8988T (cell line): ENCODE results near the gene GSE1.

Experiments
- DNase-seq: peaks from one replicate; pipeline ENCODE4 v3.0.0; 2011

Gene GSE1

GRCh38 chr16:85663891-85664321, 50.8 kb downstream of the GSE1 start:
- no peak for DNase-seq

DNA sequence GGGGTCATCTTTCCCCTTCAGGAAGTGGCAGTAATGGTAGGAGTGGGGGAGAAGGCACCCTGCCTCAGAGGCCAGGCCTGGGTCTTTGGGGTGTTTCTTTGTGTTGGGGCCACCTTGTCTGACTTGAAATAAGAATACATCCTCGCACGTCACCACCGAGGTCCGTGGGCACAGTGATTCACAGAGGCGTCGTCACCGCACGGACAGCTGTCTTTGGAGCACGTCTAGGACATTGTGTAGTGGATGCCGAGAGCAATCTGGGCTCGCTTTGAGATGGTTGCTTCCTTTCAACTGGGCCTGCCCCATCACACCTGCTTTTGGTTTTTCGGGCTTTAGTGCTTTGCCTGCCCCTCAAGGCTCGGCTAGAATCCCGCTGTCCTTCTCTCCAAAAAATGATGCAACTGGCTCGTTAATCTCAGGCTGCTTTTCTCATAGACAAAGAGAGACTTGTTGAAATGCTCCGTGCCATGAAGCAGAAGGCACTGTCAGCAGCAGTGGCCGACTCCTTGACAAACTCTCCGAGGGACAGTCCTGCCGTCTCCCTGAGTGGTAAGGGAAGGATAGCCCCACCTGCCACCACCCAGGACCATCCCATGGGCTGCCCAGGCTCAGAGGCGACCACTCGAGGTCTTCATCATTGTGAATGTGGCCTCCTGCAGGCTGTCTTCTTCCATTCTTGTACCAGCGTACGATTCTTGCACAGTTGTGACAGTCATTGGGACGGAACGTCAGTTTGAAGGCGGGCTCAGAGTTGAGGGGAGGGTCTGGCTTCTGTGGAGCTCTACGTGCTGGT, 51.7 kb downstream of the GSE1 start:
- DNase-seq = no peak

- DNase-seq = no peak
These were observed 52.2 kb downstream of the GSE1 start for GRCh38 chr16:85665373-85665740.

DNA sequence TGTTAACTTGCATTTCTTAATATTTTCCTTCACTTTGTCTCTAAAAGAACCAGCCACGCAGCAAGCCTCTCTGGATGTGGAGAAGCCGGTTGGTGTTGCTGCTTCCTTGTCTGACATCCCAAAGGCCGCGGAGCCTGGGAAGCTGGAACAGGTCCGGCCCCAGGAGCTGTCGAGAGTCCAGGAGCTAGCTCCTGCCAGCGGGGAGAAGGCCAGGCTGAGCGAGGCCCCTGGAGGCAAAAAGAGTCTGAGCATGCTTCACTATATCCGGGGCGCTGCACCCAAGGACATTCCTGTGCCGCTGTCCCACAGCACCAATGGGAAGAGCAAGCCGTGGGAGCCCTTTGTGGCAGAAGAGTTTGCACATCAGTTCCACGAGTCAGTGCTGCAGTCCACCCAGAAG, 52.8 kb downstream of the GSE1 start:
- DNase-seq = no peak

- DNase-seq = peak; percentile 26
These were observed 54.1 kb downstream of the GSE1 start for GRCh38 chr16:85667261-85667660.

GRCh38 chr16:85667841-85668413, 54.8 kb downstream of the GSE1 start:
- DNase-seq = no peak

GRCh38 chr16:85668676-85669424, 55.7 kb downstream of the GSE1 start:
- no peak for DNase-seq

DNA sequence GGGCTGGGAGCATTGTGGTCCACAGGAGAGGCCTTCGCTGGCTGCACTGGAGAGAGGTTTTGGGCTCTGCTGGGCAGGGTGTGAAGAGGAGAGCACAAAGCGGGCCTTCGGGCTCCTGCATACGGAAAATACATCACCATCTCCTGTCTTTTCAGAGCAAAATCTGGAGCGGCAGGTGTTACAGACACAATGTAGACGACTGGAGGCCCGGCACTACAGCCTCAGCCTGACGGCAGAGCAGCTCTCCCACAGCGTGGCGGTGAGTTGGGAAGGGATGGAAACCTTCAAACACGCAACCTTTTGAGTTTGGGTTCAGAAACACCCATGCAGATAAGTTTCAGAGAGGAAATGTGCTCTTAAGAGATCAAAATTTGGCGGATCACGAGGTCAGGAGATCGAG, 57.7 kb downstream of the GSE1 start:
- no peak for DNase-seq

DNA sequence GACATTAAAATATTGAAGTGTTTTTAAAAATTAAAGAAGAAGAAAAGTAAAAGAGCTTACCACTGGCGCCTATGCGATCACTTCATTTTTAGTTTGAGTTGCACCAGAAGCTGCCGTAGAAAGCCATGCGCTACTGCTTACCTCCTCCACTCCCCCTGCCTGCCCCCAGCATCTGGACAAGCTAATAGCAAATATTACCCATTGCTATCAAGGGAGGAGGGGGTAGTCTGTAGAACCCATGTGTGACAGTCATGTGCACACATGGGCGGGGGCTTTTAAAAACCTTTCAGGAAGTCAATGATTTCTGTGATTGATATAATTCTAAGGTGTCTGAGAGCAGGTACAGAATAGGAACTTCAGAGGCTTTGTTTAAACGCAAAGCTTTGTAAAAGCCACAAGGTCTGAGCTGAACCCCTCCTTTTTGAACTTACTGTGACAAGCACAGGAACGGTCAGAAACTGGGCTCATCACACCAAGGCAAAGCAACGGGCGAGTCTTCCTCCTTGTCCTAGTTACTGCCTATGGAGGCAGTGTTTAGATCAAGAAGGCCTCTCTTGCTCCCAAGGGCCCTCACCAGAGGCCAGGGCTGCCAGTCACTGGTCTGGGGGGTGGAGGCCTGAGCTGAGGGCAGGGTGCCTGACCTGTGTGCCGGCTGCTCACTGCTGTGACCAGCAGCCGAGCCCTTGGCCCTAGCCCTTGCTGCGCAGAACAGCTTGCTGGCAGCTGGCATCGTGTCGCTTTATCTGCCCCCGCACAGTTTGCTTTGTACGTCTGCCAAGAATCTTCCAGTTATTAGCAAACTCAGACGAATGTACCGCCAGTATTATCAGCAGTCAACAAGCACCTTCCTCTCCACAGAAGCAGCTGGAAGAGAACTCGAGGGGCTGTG, 60.7 kb downstream of the GSE1 start:
- DNase-seq = no peak

- no peak for DNase-seq
These were observed 61.3 kb downstream of the GSE1 start for GRCh38 chr16:85674418-85674755.

DNA sequence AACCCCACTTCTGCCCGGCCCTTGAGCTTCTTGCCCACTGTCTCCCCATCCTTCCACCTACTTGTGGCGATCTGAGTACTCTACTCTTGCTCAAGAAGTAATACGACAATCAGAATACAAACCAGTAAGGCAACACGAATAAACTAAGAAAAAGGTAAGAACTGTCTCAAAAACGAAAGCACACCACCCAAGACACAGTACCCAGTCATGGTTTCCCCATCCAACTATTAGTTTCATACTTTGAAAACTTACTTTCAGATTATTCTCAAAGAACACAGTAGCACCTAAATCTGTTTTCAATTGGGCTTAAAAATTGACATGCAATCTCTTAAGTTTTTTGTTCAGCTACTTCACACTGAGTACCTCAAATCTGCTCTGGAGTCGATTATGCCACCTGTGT, 61.7 kb downstream of the GSE1 start:
- no peak for DNase-seq

DNA sequence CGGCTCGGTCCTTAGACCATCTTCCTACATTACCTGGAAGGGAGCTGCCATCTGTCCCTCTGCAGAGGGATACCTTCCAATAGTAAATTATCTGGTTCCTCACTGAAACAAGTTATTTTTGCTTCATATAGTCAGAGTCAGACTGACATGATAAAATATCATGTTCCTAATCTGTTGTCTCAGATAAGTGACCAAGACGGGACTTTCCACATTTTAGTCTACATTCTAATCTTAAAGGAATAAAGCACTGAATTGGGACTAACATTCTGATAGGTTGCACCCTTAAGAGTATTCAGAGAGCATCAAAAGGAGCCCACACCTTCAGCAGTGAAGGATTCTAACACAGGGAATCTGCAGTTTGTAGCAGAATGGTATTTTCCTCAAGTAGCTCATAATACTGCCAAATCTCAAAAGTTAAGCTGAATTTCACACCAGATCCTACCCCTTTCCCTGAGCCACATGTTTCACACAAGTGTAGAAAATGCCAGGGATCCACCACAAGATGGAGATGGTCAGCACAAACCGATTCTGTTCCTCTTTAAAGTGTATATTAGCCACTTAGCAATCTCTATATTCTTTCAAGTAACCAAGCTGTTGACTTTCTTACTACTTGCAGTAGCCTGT, 62.2 kb downstream of the GSE1 start:
- no peak for DNase-seq

- no peak for DNase-seq
These were observed 63.3 kb downstream of the GSE1 start for GRCh38 chr16:85676466-85676865.

- no peak for DNase-seq
These were observed 64.4 kb downstream of the GSE1 start for GRCh38 chr16:85677383-85677967.

DNA sequence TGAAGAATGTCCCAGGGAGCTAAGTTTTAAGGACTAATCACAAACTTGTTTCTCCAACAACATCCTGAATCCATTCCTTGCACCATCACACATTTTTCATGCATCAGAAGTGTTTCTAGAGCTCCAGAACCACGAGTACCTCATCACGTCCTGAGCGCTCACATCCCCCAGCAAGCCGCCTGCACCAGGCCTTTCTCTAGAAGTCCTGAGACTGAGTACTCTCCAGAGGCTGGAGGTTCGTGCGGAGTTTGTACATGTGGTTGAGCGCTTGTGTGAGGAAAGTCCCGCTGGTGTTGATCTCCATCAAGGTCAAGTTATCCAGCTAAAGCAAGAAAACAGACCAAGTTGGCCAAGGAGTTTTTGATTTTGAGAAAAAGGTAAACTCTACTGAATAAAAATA, 64.9 kb downstream of the GSE1 start:
- no peak for DNase-seq

DNA sequence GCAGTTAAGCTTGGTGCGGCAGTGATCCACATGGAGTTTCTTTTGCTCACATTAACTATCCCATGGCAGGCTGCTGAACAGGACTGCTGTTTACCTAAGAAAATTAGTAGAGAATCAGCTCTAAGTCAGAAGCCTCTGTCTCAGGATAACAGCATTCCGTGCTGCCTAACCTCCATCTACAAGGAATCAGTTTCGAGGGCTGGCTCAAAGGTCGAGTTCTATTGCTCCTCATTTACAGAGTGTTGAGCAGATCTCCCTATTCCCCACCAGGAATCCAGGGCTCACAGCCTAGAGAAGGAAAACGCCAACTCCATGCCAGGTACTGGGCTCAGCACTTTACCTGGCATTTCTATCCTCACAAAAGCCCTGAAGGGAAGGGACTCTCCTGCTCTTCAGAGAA, 65.7 kb downstream of the GSE1 start:
- no peak for DNase-seq

DNA sequence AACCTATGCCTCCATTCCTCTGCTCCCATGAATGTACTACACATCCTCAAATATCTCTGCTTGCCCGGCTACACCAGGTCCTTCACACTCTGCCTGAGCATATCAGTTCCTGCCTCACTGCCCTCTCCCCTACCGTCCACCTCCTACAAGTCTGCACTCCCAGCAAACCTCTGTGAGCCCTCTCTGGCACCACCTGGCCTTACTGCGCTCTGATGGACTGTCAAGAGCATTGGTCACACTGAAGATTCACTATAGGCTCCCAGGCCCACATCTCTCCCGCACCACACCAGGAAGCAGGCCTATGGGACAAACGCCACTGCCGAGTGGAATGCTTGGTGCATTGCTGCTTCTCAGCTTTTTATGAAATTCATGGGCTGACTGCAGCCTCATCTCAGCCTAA, 66.7 kb downstream of the GSE1 start:
- no peak for DNase-seq

GRCh38 chr16:85680352-85680944, 67.3 kb downstream of the GSE1 start:
- no peak for DNase-seq

DNA sequence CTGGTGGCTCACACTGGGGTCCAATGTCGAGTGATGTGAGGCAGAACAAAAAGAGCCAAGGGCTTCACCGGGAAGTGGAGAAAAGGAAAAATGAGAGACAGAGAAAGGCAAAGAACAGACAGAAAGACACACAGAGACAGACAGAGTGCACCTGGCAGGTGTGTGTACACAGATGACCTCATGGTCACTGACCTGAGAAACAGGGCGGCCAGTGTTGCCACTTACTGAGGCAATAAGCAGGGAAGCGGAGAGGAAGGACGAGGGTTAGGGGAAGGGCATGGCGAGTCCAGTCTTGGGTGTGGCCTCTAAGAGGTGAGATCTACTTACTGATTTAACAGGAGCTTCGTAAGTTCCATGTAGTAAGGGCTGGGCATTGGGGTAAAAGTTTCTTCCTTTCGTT, 68.1 kb downstream of the GSE1 start:
- no peak for DNase-seq

- DNase-seq = no peak
These were observed 69.4 kb downstream of the GSE1 start for GRCh38 chr16:85682516-85682915.

DNA sequence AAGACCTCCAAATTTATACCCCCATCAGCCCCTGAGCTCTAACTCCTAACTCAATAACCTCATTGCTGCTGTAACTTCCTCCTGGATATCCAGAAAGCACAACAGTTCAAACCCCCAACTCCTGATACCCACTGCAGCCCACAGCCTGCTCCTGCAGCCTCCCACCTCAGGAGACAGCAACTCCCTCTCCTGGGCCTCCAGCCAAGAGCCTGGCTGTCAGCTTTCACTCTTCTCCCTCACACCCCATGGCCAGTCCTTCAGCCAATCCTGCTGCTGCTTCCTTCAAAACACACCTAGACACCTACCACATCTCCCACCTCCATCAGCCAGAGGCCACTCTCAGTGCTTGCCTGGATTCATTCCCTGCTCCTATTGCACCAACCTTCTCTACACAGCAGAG, 70.2 kb downstream of the GSE1 start:
- no peak for DNase-seq

- DNase-seq = no peak
These were observed 72.1 kb downstream of the GSE1 start for GRCh38 chr16:85685251-85685650.
